ENCODE measurements around the gene DDX43.
A peak's percentile ranks its signal among the peaks of the same experiment; 100 is the strongest.
"Not testable (repeated sequence)": the region's sequence is repeated elsewhere in the genome, so short reads cannot be mapped to it uniquely, and the experiment has no call there.

Gene DDX43

GRCh38 chr6:73413102-73413501 is 18.5 kb downstream of the DDX43 start:
- no peaks in the 10 kb centered on the region for H3K27me3 Mint-ChIP-seq
- no peak overlapping the region for H3K27ac Mint-ChIP-seq
- no peak overlapping the region for H3K4me3 Mint-ChIP-seq
- ATAC-seq (replicated peaks) (no peak), DNase-seq (no peak)
- peaks cover 7 to 22% of the 10 kb centered on the region in 2 donors for H3K36me3 Mint-ChIP-seq
- no peaks in the 10 kb centered on the region for H3K9me3 Mint-ChIP-seq
- H3K4me1 Mint-ChIP-seq, result no peaks in the 10 kb centered on the region

- DNase-seq (no peak), ATAC-seq (replicated peaks) (no peak)
- H3K27me3 Mint-ChIP-seq, result no peaks in the 10 kb centered on the region
- no peak overlapping the region for H3K27ac Mint-ChIP-seq
- H3K9me3 Mint-ChIP-seq, result no peaks in the 10 kb centered on the region
- H3K36me3 Mint-ChIP-seq, result peaks cover 12 to 30% of the 10 kb centered on the region in 2 donors
- H3K4me3 Mint-ChIP-seq, result no peak overlapping the region
- H3K4me1 Mint-ChIP-seq, result no peaks in the 10 kb centered on the region
These were observed 23.6 kb downstream of the DDX43 start for GRCh38 chr6:73418081-73418741.

GRCh38 chr6:73421534-73421933 is 26.9 kb downstream of the DDX43 start:
- Mint-ChIP-seq H3K27me3 (no peaks in the 10 kb centered on the region), H3K4me1 (no peaks in the 10 kb centered on the region), H3K36me3 (peaks cover 13 to 25% of the 10 kb centered on the region in 2 donors), H3K27ac (no peak overlapping the region), H3K4me3 (no peak overlapping the region), H3K9me3 (no peaks in the 10 kb centered on the region)
- ATAC-seq (replicated peaks), result no peak
- no peak for DNase-seq

GRCh38 chr6:73435236-73435635 is 40.6 kb downstream of the DDX43 start:
- H3K9me3 Mint-ChIP-seq, result no peaks in the 10 kb centered on the region
- no peaks in the 10 kb centered on the region for H3K27me3 Mint-ChIP-seq
- ATAC-seq (replicated peaks) (no peak), DNase-seq (no peak)
- peaks cover 32 to 40% of the 10 kb centered on the region in 2 donors for H3K36me3 Mint-ChIP-seq
- H3K27ac Mint-ChIP-seq, result no peak overlapping the region
- no peak overlapping the region for H3K4me3 Mint-ChIP-seq
- H3K4me1 Mint-ChIP-seq, result peaks cover 1 to 17% of the 10 kb centered on the region in 2 donors

GRCh38 chr6:73443555-73443954 is 48.9 kb downstream of the DDX43 start:
- ATAC-seq (replicated peaks) (no peak), DNase-seq (no peak)
- H3K27ac Mint-ChIP-seq, result no peak overlapping the region
- peaks cover 47 to 48% of the 10 kb centered on the region in 2 donors for H3K36me3 Mint-ChIP-seq
- no peak overlapping the region for H3K4me3 Mint-ChIP-seq
- H3K27me3 Mint-ChIP-seq, result no peaks in the 10 kb centered on the region
- H3K9me3 Mint-ChIP-seq, result peaks cover 0 to 5% of the 10 kb centered on the region in 2 donors
- H3K4me1 Mint-ChIP-seq, result peaks cover 22 to 45% of the 10 kb centered on the region in 2 donors

GRCh38 chr6:73451223-73452106 is 56.8 kb downstream of the DDX43 start:
- ATAC-seq (replicated peaks) (peak; percentile 69 to 72), DNase-seq (peak; percentile 47)
- H3K27ac Mint-ChIP-seq, result peak overlapping the region; percentile 95
- peaks cover 0 to 4% of the 10 kb centered on the region in 2 donors for H3K9me3 Mint-ChIP-seq
- H3K27me3 Mint-ChIP-seq, result no peaks in the 10 kb centered on the region
- peaks cover 17 to 25% of the 10 kb centered on the region in 2 donors for H3K36me3 Mint-ChIP-seq
- H3K4me3 Mint-ChIP-seq, result peak overlapping the region; percentile 95 to 96
- peaks cover 10 to 35% of the 10 kb centered on the region in 2 donors for H3K4me1 Mint-ChIP-seq

GRCh38 chr6:73452107-73452461 is 57.5 kb downstream of the DDX43 start, which contains the start of gene CGAS:
Gene CGAS, minus strand, starts transcription at chr6:73452297. Its CDS starts 116 bp downstream, at chr6:73452181.
- peak; percentile 82 to 83 for ATAC-seq (replicated peaks)
- Mint-ChIP-seq H3K4me3 (peak within 1 kb of the TSS; percentile 95 to 96), H3K27ac (peak within 1 kb of the TSS; percentile 95), H3K9me3 (peaks cover 0 to 4% of the 10 kb centered on the region in 2 donors), H3K36me3 (peaks cover 17 to 25% of the 10 kb centered on the region in 2 donors), H3K27me3 (no peaks in the 10 kb centered on the region), H3K4me1 (peaks cover 10 to 35% of the 10 kb centered on the region in 2 donors)
- DNase-seq, result peak; percentile 76

GRCh38 chr6:73455865-73456629 is 61.4 kb downstream of the DDX43 start:
- Mint-ChIP-seq H3K36me3 (peaks cover under 1% of the 10 kb centered on the region in 2 donors), H3K27ac (no peak overlapping the region), H3K4me1 (peaks cover 16 to 27% of the 10 kb centered on the region in 2 donors), H3K9me3 (no peaks in the 10 kb centered on the region), H3K4me3 (no peak overlapping the region), H3K27me3 (no peaks in the 10 kb centered on the region)
- no peak for ATAC-seq (replicated peaks)
- DNase-seq, result no peak

GRCh38 chr6:73459474-73459873 is 64.8 kb downstream of the DDX43 start:
- not testable (repeated sequence) for H3K9me3 Mint-ChIP-seq; ATAC-seq (replicated peaks); DNase-seq; H3K27me3 Mint-ChIP-seq; H3K4me3 Mint-ChIP-seq
- Mint-ChIP-seq H3K36me3 (peaks cover 3 to 10% of the 10 kb centered on the region in 2 donors), H3K27ac (peak overlapping the region; percentile 89), H3K4me1 (peaks cover 19 to 36% of the 10 kb centered on the region in 2 donors)

- DNase-seq, result no peak
- Mint-ChIP-seq H3K27me3 (no peaks in the 10 kb centered on the region), H3K27ac (peak overlapping the region; percentile 89), H3K4me3 (peak overlapping the region; percentile 17 to 91), H3K9me3 (no peaks in the 10 kb centered on the region), H3K36me3 (peaks cover 3 to 10% of the 10 kb centered on the region in 2 donors), H3K4me1 (peaks cover 19 to 36% of the 10 kb centered on the region in 2 donors)
- no peak for ATAC-seq (replicated peaks)
These were observed 65.4 kb downstream of the DDX43 start for GRCh38 chr6:73460056-73460455.

- peak within 1 kb of the TSS; percentile 99 for H3K27ac Mint-ChIP-seq
- peak within 1 kb of the TSS; percentile 91 to 97 for H3K4me3 Mint-ChIP-seq
- no peaks in the 10 kb centered on the region for H3K9me3 Mint-ChIP-seq
- DNase-seq (peak; percentile 74), ATAC-seq (replicated peaks) (peak; percentile 94 to 96)
- peaks cover 17 to 31% of the 10 kb centered on the region in 2 donors for H3K4me1 Mint-ChIP-seq
- peaks cover 3 to 17% of the 10 kb centered on the region in 2 donors for H3K36me3 Mint-ChIP-seq
- no peaks in the 10 kb centered on the region for H3K27me3 Mint-ChIP-seq
These were observed 67.1 kb downstream of the DDX43 start, which contains the start of gene MTO1 for GRCh38 chr6:73461537-73462350. Gene MTO1, plus strand, starts transcription at chr6:73461737. Its CDS starts 118 bp downstream, at chr6:73461855.
